Thyroid gland (tissue), 4 donors: ENCODE results near the gene TPBG. TPM values are rescaled to one million over a fixed set of nuclear protein-coding genes. Genes with fewer than 3 reads are reported as not detected.
A peak's percentile ranks its signal among the peaks of the same experiment; 100 is the strongest.

Experiments used
- DNase-seq, 2 donors: peaks; one replicate each; pipeline ENCODE4 v3.0.0-alpha.2; 2019
- H3K27ac ChIP-seq, 3 donors: fragments of 200-600 bp; sonication (generic); 1 replicate in 2 of 3; 2 replicates in 1 of 3; pipeline ENCODE4 v1.5.1; 2016 to 2019; ENCODE audit warnings: mild to moderate bottlenecking in 1 of 3, moderate library complexity in 1 of 3
- H3K27me3 ChIP-seq: fragments of 200-600 bp; sonication (generic); one replicate; pipeline ENCODE4 v1.5.1; 2019
- H3K36me3 ChIP-seq, 2 donors: fragments of 200-600 bp; sonication (generic); one replicate each; pipeline ENCODE4 v1.5.1; 2016 to 2019
- H3K4me1 ChIP-seq, 2 donors: fragments of 200-600 bp; sonication (generic); one replicate each; pipeline ENCODE4 v1.5.1; 2017 to 2019
- H3K4me3 ChIP-seq, 3 donors: fragments of 200-600 bp; sonication (generic); replicated peaks in 1 of 3; 1 replicate in 2 of 3; 2 replicates in 1 of 3; pipeline ENCODE4 v1.5.1; 2016; ENCODE audit warnings: mild to moderate bottlenecking in 1 of 3
- H3K9me3 ChIP-seq: fragments of 200-600 bp; sonication (generic); one replicate; pipeline ENCODE4 v1.5.1; 2017
- CTCF ChIP-seq, 6 experiments: fragments of 200-600 bp in 3 of 6; fragments of 450-650 bp in 3 of 6; sonication (generic) in 3 of 6; IDR thresholded peaks; one replicate each; pipeline ENCODE4 v1.5.1; 2016 to 2019; ENCODE audit warnings: antibody characterized with exemption in 6 of 6, mild to moderate bottlenecking in 2 of 6, inconsistent platforms in 1 of 6, moderate library complexity in 1 of 6
- POLR2A ChIP-seq, 2 donors: fragments of 450-650 bp; IDR thresholded peaks; one replicate each; pipeline ENCODE4 v1.6.1; 2017; ENCODE audit warnings: antibody characterized with exemption in 2 of 2, mild to moderate bottlenecking in 2 of 2, moderate library complexity in 1 of 2
- WGBS, 2 donors: methylation state at CpG; one replicate each; pipeline ENCODE4 v1.1.5; 2017; 5-methylcytosine and 5-hydroxymethylcytosine counted together
- intact Hi-C: fragments of 100-400 bp; cut with DNase I; formaldehyde crosslinking; loops from one replicate; pipeline ENCODE4 v1.15.1; 2023
- total RNA-seq, 4 donors: library from RNA; depleted of rRNA; stranded (reverse); fragments of >200 nt; gene quantifications; one replicate each; pipeline ENCODE4 v1.2.3, GENCODE V29; 2016

Gene TPBG
- total RNA-seq, 4 donors from 2014 or later: 28.0 to 39.2 (median 32.6) TPM

- H3K36me3 ChIP-seq: no peaks in the 10 kb centered on the region
- 0 to 27% methylated on average over 8 to 13 of the region's 67 CpGs for WGBS, 2 donors
- no peaks in the 10 kb centered on the region for H3K9me3 ChIP-seq
- TF ChIP-seq CTCF (IDR thresholded peaks at IDR 0.05) (peak in 2 of 6 experiments; percentile 23 to 27), POLR2A (IDR thresholded peaks at IDR 0.05) (no peak)
- H3K27me3 ChIP-seq: no peaks in the 10 kb centered on the region
- H3K27ac ChIP-seq: peak overlapping the region; percentile 75 to 79 (median 76)
- intact Hi-C loops: no loop called here
- peaks cover 6 to 11% of the 10 kb centered on the region in 2 donors for H3K4me1 ChIP-seq
- DNase-seq: peak; percentile 36 to 46
- peak overlapping the region; percentile 43 to 86 (median 64) for H3K4me3 ChIP-seq
Measured at GRCh38 chr6:82365016-82365795, 1.6 kb downstream of the TPBG start.

GRCh38 chr6:82367704-82368103, 4.1 kb downstream of the TPBG start:
- intact Hi-C loops: no loop called here
- TF ChIP-seq POLR2A (IDR thresholded peaks at IDR 0.05): no peak
- TF ChIP-seq CTCF (IDR thresholded peaks at IDR 0.05): no peak
- no peak overlapping the region for H3K27ac ChIP-seq
- peaks cover 6 to 11% of the 10 kb centered on the region in 2 donors for H3K4me1 ChIP-seq
- DNase-seq: no peak
- no peaks in the 10 kb centered on the region for H3K36me3 ChIP-seq
- no peak overlapping the region for H3K4me3 ChIP-seq
- no peaks in the 10 kb centered on the region for H3K9me3 ChIP-seq
- H3K27me3 ChIP-seq: no peaks in the 10 kb centered on the region

GRCh38 chr6:82370788-82371187, 7.2 kb downstream of the TPBG start:
- Histone ChIP-seq H3K27ac (no peak overlapping the region), H3K36me3 (no peaks in the 10 kb centered on the region), H3K27me3 (no peaks in the 10 kb centered on the region), H3K4me1 (no peaks in the 10 kb centered on the region), H3K4me3 (no peak overlapping the region), H3K9me3 (no peaks in the 10 kb centered on the region)
- intact Hi-C loops: no loop called here
- DNase-seq: no peak
- TF ChIP-seq CTCF (IDR thresholded peaks at IDR 0.05) (no peak), POLR2A (IDR thresholded peaks at IDR 0.05) (no peak)
- 95 to 97% methylated on average over 3 of the region's 3 CpGs for WGBS, 2 donors

- DNase-seq: no peak
- Histone ChIP-seq H3K27me3 (no peaks in the 10 kb centered on the region), H3K27ac (no peak overlapping the region), H3K9me3 (no peaks in the 10 kb centered on the region), H3K36me3 (no peaks in the 10 kb centered on the region), H3K4me1 (no peaks in the 10 kb centered on the region), H3K4me3 (no peak overlapping the region)
- TF ChIP-seq POLR2A (IDR thresholded peaks at IDR 0.05) (no peak), CTCF (IDR thresholded peaks at IDR 0.05) (no peak)
- intact Hi-C loops: no loop called here
- WGBS, 2 donors: 65 to 92% methylated on average over 2 of the region's 2 CpGs
Measured at GRCh38 chr6:82371799-82372546, 8.4 kb downstream of the TPBG start.

- TF ChIP-seq CTCF (IDR thresholded peaks at IDR 0.05) (no peak), POLR2A (IDR thresholded peaks at IDR 0.05) (no peak)
- H3K9me3 ChIP-seq: no peaks in the 10 kb centered on the region
- DNase-seq: no peak
- H3K27me3 ChIP-seq: no peaks in the 10 kb centered on the region
- H3K36me3 ChIP-seq: no peaks in the 10 kb centered on the region
- no peak overlapping the region for H3K4me3 ChIP-seq
- 90 to 91% methylated on average over 3 of the region's 3 CpGs for WGBS, 2 donors
- H3K4me1 ChIP-seq: no peaks in the 10 kb centered on the region
- intact Hi-C loops: no loop called here
- no peak overlapping the region for H3K27ac ChIP-seq
Measured at GRCh38 chr6:82372656-82373055, 9.0 kb downstream of the TPBG start.
